Measurements from ENCODE around the gene SPTBN5.

The SPTBN5 gene

DNA sequence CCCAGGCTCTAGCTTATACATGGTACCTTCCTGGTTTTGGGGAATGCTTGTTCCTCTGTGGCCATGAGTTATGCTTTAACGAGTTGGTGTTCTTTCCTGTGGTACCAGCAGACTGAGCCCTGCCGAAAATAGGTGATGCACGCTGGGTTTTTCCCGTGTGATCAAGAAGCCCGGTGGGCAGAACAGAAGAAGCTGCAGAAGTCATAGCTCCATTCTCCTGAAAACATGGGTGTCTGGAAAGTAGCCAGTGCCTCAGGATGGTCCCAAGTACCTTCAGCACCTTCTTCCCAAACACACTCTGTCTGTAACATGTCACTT lies 94.4 kb downstream of the SPTBN5 start:
- no peak for DNase-seq

DNA sequence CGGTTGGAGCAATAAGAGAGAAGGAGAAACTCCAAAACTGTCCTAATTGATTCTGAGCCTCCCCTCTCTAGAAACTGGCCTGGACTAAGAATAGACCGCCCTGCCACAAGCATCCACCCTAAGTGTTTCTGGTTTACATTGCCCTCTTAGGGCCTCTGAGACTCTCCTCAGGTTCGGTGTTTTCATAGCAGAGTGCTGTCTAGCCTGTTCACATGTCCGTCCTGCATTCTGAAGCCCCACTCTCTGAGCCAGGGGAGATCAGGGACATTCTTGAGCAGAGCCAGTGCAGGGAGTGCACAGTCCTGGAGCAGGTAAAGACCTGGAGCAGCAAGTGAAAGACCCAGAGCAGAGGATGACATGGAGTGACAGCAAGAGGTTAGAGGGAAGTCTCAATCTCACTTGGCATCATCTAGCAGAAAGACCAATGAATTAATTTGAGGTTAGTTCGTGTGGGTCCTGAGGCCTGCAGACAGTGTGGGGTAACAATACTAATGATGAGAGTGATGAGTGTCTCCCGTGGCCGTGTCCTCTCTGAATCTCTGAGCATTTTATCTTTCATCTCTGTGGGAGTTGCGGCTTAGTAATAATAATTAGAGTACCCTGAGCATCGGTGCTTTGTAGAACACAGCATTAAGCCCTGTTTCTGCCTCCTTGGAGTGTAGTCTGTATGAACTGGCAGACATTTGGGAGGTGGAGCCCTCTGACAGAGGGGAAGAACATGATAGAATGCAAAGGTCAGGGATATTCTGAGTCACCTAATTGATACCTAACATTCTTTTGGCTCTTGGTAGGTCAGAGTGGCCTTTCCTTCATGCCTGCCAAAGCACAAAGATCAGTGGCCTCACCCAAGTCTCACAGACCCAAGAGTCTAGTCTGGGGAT lies 95.0 kb downstream of the SPTBN5 start:
- DNase-seq: no peak
